ENCODE data around the gene DNAJC4. TPM values are rescaled to one million over a fixed set of nuclear protein-coding genes. Genes with fewer than 3 reads are reported as not detected.

The DNAJC4 gene
- total RNA-seq, 4 donors from 2014 or later, result 21.5 to 32.0 (median 26.9) TPM

GRCh38 chr11:64237484-64237951 lies 7.2 kb downstream of the DNAJC4 start:
- no peak for TF ChIP-seq CTCF (IDR thresholded peaks at IDR 0.05; ENCODE audit: low read depth)

- no peak for TF ChIP-seq CTCF (IDR thresholded peaks at IDR 0.05; ENCODE audit: low read depth)
Observed at GRCh38 chr11:64238076-64238475, 7.7 kb downstream of the DNAJC4 start.

- TF ChIP-seq CTCF (IDR thresholded peaks at IDR 0.05; ENCODE audit: low read depth), result no peak
Observed at GRCh38 chr11:64238999-64239398, 8.7 kb downstream of the DNAJC4 start.

- TF ChIP-seq CTCF (IDR thresholded peaks at IDR 0.05; ENCODE audit: low read depth), result no peak
Observed at GRCh38 chr11:64239662-64240434, 9.5 kb downstream of the DNAJC4 start.

- TF ChIP-seq CTCF (IDR thresholded peaks at IDR 0.05; ENCODE audit: low read depth), result no peak
Observed at GRCh38 chr11:64240435-64241240, 10.3 kb downstream of the DNAJC4 start, which contains the start of gene FKBP2. TSS of gene FKBP2 (plus strand) at chr11:64241095. CDS start at chr11:64242388, 1,293 bp downstream.

- TF ChIP-seq CTCF (IDR thresholded peaks at IDR 0.05; ENCODE audit: low read depth), result no peak
Observed at GRCh38 chr11:64241241-64241490, 10.8 kb downstream of the DNAJC4 start.
